Heart right ventricle (tissue), 16 donors: ENCODE results near the gene LENEP. TPM values are rescaled to one million over a fixed set of nuclear protein-coding genes. Genes with fewer than 3 reads are reported as not detected.
A peak's percentile ranks its signal among the peaks of the same experiment; 100 is the strongest.

Source experiments
- ATAC-seq, 8 donors: fragments of 200-7000 bp; cut with Tn5 transposase; one replicate each; pipeline ENCODE4 v1.9.1; 2020; ENCODE audit warnings: mild to moderate bottlenecking in 8 of 8, moderate library complexity in 8 of 8, moderate number of reproducible peaks in 1 of 8
- DNase-seq, 2 donors: peaks; one replicate each; pipeline ENCODE4 v3.0.0-alpha.2; 2020
- H3K27ac ChIP-seq, 10 donors: fragments of 200-600 bp; sonication (generic) in 2 of 10; one replicate each; pipeline versions ENCODE4 v1.5.0 to v1.8.0; 2020 to 2022; ENCODE audit warnings: mild to moderate bottlenecking in 3 of 10
- H3K27me3 ChIP-seq, 7 donors: fragments of 200-600 bp; one replicate each; pipeline ENCODE4 v1.8.0; 2021 to 2022; ENCODE audit warnings: mild to moderate bottlenecking in 2 of 7
- H3K36me3 ChIP-seq, 9 donors: fragments of 200-600 bp; sonication (generic) in 1 of 9; one replicate each; pipeline versions ENCODE4 v1.5.0 to v1.8.0; 2020 to 2022; ENCODE audit warnings: mild to moderate bottlenecking in 2 of 9
- H3K4me1 ChIP-seq, 9 donors: fragments of 200-600 bp; sonication (generic) in 1 of 9; one replicate each; pipeline versions ENCODE4 v1.5.0 to v1.8.0; 2020 to 2022; ENCODE audit warnings: mild to moderate bottlenecking in 4 of 9
- H3K4me3 ChIP-seq, 10 donors: fragments of 200-600 bp; sonication (generic) in 2 of 10; one replicate each; pipeline versions ENCODE4 v1.5.0 to v1.8.0; 2020 to 2022; ENCODE audit warnings: mild to moderate bottlenecking in 7 of 10, moderate library complexity in 2 of 10
- H3K9me3 ChIP-seq, 11 donors: fragments of 200-600 bp in 10 of 11; sonication (generic) in 2 of 11; one replicate each; pipeline versions ENCODE4 v1.5.0 to v1.8.0; 2013 to 2022; ENCODE audit warnings: mild to moderate bottlenecking in 2 of 11, control low read depth in 1 of 11, moderate library complexity in 1 of 11
- CTCF ChIP-seq, 9 donors: fragments of 200-600 bp; sonication (generic) in 2 of 9; IDR thresholded peaks; one replicate each; pipeline versions ENCODE4 v1.5.0 to v1.8.0; 2021 to 2022; ENCODE audit warnings: antibody characterized with exemption in 9 of 9, mild to moderate bottlenecking in 5 of 9, moderate library complexity in 1 of 9
- WGBS, 2 donors: extraction: QIAGEN DNeasy Blood & Tissue Kit; methylation state at CpG; one replicate each; pipeline ENCODE4 v1.1.7; 2013; ENCODE audit warnings: inconsistent platforms in 1 of 2; 5-methylcytosine and 5-hydroxymethylcytosine counted together
- intact Hi-C, 10 donors: fragments of 100-400 bp; cut with DNase I; formaldehyde crosslinking; loops; one replicate each; pipeline versions ENCODE4 v1.11.1 to v1.14.2; 2022
- polyA plus RNA-seq, 2 donors: library from polyadenylated mRNA; stranded (reverse); fragments of 200-250 nt; gene quantifications; one replicate each; pipeline ENCODE4 v1.2.3, GENCODE V29; 2013
- total RNA-seq, 10 donors: library from RNA; stranded (reverse); fragmentation: NEBNext Ultra II Directional in 3 of 10; extraction: Animal tissue kit (Norgen Biotek cat#: 25700) in 3 of 10; gene quantifications; one replicate each; pipeline versions ENCODE4 v1.2.1 to v1.2.4, GENCODE V29; 2021 to 2023
- donor health status: Arrhythmogenic right ventricular cardiomyopathy.
- donor health status: ischemic (EF 13 %, LVEDD 7.1; RV severe dilation, severe dysfunction).
- donor health status: healthy with polysubstance abuse.
- donor health status: DM: no; HTN: yes; CAD: no.
- donor health status: DM: no; HTN: no; CAD: no.
- donor health status: ischemic (EF 25% LVEDD 6.9; RV normal size, moderate dysfunction).
- donor health status: ischemic (EF 25% LVEDD 5.7; RV mildly dilated, moderate dysfunction).
- donor health status: healthy.
- donor health status: DM: yes; HTN: yes; CAD: no.
- donor health status: Ischemic cardiomyopathy.
- donor health status: ischemic (EF 35%, LVEDD 5.7; RV mildly dilated, moderate dysfunction).
- donor health status: nonischemic (EF 11% LVEDD 7.7; RV severe dilation, severe dysfunction).
- donor health status: DM: yes; HTN: yes; CAD: no.
- donor health status: PGD.
- donor health status: ischemic (EF 29% LVEDD 5.4; RV normal size, mild dysfunction).
- donor health status: nonischemic (EF 23%, LVEDD 6.1; RV moderate dilation, normal function).

The LENEP gene
- total and polyA plus RNA-seq, 12 donors: not detected

- peak overlapping the region in 9 of 10 donors; percentile 31 to 64 (median 57) for H3K4me3 ChIP-seq
- 4 to 5% methylated on average over 45 to 48 of the region's 49 CpGs for WGBS, 2 donors
- H3K4me1 ChIP-seq: peaks cover 12 to 55% (median 27%) of the 10 kb centered on the region in 9 donors
- H3K27me3 ChIP-seq: no peaks in the 10 kb centered on the region
- peaks cover 0 to 35% (median 9%) of the 10 kb centered on the region in 9 donors for H3K36me3 ChIP-seq
- peak; percentile 97 to 100 (median 98) for TF ChIP-seq CTCF (IDR thresholded peaks at IDR 0.05)
- H3K27ac ChIP-seq: peak overlapping the region; percentile 78 to 91 (median 85)
- ATAC-seq (peak; percentile 88 to 95 (median 92)), DNase-seq (peak; percentile 88 to 89)
- intact Hi-C loops: loop anchor here in 7 of 10 donors (1.0 to 10.0 kb wide), 8 partner anchors 16 to 62 kb away; partner anchors contain the start of genes PBXIP1 (in 2 of the 7), PYGO2 (in 2 of the 7), ADAM15 (in 1 of the 7) and CKS1B (in 1 of the 7)
- H3K9me3 ChIP-seq: no peaks in the 10 kb centered on the region
These were observed 23.9 kb downstream of the LENEP start for GRCh38 chr1:155017041-155017945.

DNA sequence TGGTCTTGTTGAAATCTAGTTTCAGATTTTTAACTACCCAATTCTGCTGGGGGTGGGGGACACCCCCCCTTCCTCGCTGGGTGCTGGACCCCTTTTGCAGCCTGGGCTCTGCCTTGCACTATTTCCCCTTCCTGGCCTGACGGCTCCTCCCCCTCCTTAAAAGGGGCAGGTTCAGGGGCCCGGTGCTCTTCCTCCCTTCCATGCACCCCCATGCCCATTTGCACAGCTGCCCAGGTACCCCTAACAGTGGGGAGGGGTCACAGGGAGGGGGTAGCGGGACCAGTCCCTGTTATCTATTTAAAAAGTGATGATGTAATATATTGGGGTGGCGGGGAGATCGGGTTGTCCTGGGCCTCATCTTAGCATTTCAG lies 24.5 kb downstream of the LENEP start:
- Histone ChIP-seq H3K27ac (peak overlapping the region; percentile 78 to 91 (median 85)), H3K4me3 (peak overlapping the region in 9 of 10 donors; percentile 31 to 64 (median 57)), H3K9me3 (no peaks in the 10 kb centered on the region), H3K4me1 (peaks cover 12 to 55% (median 20%) of the 10 kb centered on the region in 9 donors), H3K27me3 (no peaks in the 10 kb centered on the region), H3K36me3 (peaks cover 0 to 33% (median 9%) of the 10 kb centered on the region in 9 donors)
- 51 to 56% methylated on average over 6 of the region's 6 CpGs for WGBS, 2 donors
- DNase-seq (no peak), ATAC-seq (peak in 3 of 8 donors; percentile 1)
- intact Hi-C loops: loop anchor here in 7 of 10 donors (1.0 to 10.0 kb wide), 8 partner anchors 17 to 63 kb away; partner anchors contain the start of genes PBXIP1 (in 2 of the 7), PYGO2 (in 2 of the 7), ADAM15 (in 1 of the 7) and CKS1B (in 1 of the 7)
- no peak for TF ChIP-seq CTCF (IDR thresholded peaks at IDR 0.05)

DNA sequence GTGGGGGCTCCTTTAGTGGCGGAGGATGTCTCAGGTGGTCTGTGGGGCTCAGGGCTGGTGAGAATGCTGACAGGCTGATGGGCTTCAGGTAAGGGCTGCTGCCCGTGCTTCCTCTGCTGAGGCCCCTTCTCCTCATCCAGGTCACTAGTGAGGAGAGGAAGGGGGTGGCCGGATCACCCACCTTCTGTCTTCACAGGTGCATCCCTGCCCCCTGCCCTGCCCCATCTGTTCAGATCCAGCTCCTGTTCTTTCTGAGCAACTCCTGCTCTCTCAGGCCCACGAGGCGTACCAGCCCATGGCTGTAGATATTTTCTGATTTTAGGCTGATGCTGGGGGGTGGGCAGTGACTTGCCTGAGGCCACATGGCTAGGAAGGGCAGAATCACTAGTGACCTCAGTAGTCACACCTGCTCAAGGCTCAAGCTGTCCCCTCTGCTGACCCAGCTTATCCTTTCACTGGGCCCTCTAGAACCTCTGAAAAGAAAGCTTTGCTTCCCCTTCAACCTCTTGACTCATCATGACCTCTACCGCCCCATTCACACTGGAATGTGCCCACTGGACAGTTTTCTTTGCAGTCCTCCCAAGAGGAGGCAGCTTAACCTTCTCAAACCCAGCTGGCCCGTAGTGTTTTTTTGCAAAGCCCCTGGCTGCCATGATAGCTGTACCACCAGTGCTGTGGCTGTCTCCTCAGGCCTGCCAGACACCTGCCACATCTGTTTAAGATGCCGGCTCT lies 25.4 kb downstream of the LENEP start:
- intact Hi-C loops: loop anchor here in 6 of 10 donors (5.0 to 10.0 kb wide), 6 partner anchors 34 to 64 kb away; partner anchors contain the start of genes PBXIP1 (in 2 of the 6), ADAM15 (in 1 of the 6), CKS1B (in 1 of the 6) and PYGO2 (in 1 of the 6)
- no peak for TF ChIP-seq CTCF (IDR thresholded peaks at IDR 0.05)
- H3K27me3 ChIP-seq: no peaks in the 10 kb centered on the region
- H3K4me3 ChIP-seq: no peak overlapping the region
- peaks cover 9 to 49% (median 15%) of the 10 kb centered on the region in 9 donors for H3K4me1 ChIP-seq
- 90% methylated on average over 8 of the region's 8 CpGs for WGBS, 2 donors
- H3K27ac ChIP-seq: no peak overlapping the region
- no peak for DNase-seq
- H3K9me3 ChIP-seq: no peaks in the 10 kb centered on the region
- H3K36me3 ChIP-seq: peaks cover 0 to 31% (median 9%) of the 10 kb centered on the region in 9 donors
- ATAC-seq: no peak
